Urothelium cell line (cell line): Measurements from ENCODE around the gene AMDHD2.
"Not testable (repeated sequence)": the region's sequence is repeated elsewhere in the genome, so short reads cannot be mapped to it uniquely, and the experiment has no call there.

Experiments used
- DNase-seq: peaks from one replicate; pipeline ENCODE4 v3.0.0; 2011; ENCODE audit warnings: low spot score, mixed read lengths
- FAIRE-seq: peaks from 2 replicates; lab custom pipeline; 2011; peaks lifted over from hg19 to GRCh38; lab: Jason Lieb, UNC

AMDHD2 gene

DNA sequence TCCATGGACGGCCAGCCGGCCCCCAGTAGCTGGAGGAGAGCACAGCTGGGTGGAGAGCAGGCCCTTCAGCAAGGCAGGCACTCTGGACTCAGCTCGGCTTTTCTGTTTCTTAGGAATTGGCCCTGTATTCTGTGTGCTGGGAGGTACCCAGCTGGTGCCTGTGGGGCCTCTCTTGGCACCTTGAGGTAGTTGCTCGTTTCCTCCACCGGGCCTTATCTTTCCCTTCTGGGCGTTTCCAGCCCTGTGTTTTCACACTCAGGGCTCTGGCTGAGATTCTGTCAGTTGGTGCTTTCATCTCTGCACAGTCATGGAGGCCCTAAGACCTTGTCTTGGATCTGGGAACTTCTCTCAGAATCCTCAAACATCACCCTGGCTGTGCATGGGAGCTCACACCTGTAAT lies 47.3 kb downstream of the AMDHD2 start:
- not testable (repeated sequence) for FAIRE-seq, DNase-seq

DNA sequence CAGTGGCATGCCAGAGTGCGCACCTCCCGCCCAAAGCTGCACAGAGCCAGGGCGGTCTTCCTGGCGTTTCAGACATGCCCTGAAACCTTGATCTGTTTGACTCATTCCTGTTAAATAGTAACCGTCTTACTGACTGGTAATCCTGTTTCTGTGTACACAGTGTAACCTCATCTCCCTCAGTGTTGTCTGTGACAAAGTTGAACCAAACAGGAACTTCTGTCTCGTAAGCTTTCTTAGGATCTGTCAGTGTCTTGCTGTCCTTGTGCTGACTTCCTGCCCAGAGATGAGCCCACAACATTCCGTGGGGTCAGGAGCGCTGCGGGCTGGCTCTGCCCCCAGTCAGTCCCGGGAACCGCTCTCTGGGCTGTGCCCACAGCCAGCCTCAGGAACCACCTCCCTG lies 48.4 kb downstream of the AMDHD2 start:
- DNase-seq, FAIRE-seq: not testable (repeated sequence)

DNA sequence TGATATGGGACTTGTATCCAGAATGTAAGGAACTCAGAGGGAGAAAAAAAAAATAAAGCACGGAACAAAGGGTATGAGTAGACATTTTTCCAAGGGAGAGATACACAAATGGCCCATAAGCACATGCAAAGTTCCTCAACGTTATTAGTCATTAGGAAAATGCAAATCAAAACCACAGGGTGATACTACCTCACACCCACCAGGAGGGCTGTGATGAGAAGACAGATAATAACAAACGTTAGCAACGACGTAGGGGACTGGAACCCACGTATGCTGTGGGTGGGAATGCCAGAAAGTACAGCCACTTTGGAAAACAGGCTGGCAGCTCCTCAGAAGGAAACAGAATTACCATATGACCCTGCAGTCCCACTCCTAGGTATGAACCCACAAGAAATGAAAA lies 52.5 kb downstream of the AMDHD2 start:
- not testable (repeated sequence) for DNase-seq, FAIRE-seq

DNA sequence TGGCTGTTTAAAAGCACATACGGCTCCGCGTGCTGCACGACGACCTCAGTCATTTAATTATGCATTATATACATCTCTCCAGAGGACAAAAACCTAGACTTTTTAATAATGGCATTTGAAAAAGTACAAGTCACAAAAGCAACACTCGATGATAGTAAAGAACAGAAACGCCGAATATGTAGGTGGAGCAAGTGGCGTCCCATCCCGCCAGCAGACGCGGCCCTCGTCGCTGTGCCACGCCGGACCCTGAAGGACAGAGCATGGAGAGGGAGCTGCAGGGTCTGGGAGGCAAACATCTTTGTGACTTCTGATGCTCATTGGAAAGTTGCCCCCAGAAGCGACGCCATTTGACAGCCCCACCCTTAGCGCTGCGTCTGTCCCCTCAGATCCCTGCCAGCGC lies 55.7 kb downstream of the AMDHD2 start:
- peak; percentile 40 for FAIRE-seq
- not testable (repeated sequence) for DNase-seq

DNA sequence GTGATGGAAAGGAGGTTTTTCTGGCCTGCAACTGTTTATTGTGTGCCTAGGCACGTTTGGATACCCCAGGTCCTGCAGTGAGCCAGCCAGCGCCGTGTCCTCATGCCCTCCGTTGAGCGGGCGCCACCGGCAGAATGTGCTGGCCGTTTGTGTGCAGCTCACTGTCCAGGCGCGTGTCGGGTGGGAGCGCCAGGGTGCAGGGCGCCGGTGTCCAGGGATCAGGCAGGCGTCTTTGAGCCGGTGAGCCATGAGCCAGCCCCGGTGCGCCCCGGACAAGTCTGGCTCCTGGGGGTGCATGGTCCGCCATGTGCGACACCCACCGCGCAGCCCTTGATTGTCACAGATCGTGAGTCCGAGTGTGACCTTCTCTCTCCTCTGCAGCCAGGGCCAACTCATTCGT lies 56.9 kb downstream of the AMDHD2 start:
- DNase-seq, FAIRE-seq: not testable (repeated sequence)

DNA sequence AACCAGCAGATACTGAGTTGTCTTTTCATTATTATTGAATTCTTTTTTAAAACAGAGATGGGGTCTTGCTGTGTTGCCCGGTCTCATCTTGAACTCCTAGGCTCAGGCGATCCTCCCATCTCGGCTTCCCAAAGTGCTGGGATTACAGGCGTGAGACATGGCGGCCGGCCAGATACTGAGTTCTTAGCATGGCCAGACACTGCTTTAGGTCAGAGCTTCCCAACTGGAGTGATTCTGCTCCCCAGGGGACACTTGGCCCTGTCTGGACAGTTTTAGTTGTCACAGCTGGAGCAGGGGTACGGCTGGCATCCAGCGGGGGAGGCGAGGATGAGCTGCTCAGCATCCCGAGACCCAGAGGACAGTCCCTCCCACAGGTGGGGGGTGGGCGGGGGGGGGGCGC lies 58.7 kb downstream of the AMDHD2 start:
- not testable (repeated sequence) for DNase-seq, FAIRE-seq

DNA sequence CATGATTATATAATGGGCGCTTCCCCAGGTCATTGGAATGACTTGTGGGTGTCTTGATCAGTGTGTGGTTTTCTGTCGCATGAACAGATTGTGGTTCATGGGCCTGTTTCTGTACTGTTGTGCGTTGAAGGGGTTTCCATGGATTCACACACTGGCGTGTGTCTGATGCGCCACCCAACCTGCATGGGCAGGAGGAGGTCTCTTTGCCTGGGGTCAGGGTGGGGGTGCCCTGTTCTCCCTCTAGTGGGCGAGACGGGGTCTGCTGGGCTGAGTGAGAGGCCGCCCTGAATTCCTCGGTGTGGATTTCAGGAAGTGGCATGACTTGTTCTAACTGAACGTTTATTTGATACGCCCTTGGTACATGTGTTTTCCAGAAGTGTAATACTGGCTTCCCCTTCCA lies 60.0 kb downstream of the AMDHD2 start:
- FAIRE-seq, DNase-seq: not testable (repeated sequence)

DNA sequence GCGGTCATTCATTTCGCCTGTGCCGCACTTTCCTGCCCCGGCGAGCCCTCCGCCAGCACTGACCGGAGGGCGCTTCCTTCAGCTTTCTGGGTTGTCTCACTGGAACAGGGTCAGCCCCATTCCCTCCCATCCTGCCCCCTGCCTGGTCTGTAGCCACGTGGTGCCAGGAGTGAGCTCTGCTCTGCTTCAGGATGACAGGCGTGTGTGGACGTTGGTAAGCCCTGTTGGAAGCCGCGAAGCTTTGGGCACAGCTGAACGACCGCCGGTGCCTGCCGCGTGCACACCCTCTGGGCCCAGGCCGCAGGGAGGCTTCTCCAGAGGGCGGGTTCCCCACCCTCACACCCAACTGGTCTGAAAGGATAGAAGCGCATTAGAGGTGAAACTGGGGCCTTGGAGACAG lies 60.6 kb downstream of the AMDHD2 start:
- DNase-seq = not testable (repeated sequence)
- peak; percentile 62 for FAIRE-seq
